Upper lobe of left lung (tissue), 4 donors: Measurements from ENCODE around the gene CFAP97.

Experiments
- CTCF ChIP-seq, 6 experiments: fragments of 450-650 bp in 4 of 6; fragments of 200-600 bp in 2 of 6; sonication (generic) in 2 of 6; IDR thresholded peaks; one replicate each; pipeline ENCODE4 v1.5.1; 2016 to 2019; ENCODE audit warnings: antibody characterized with exemption in 6 of 6
- EP300 ChIP-seq, 4 donors: sonication (generic); formaldehyde crosslinking; IDR thresholded peaks; one replicate each; pipeline ENCODE4 v1.5.1; 2017; ENCODE audit warnings: antibody characterized with exemption in 4 of 4, control low read depth in 2 of 4
- POLR2A ChIP-seq, 4 donors: fragments of 450-650 bp; IDR thresholded peaks; one replicate each; pipeline ENCODE4 v1.5.1; 2016 to 2017; ENCODE audit warnings: antibody characterized with exemption in 4 of 4, mild to moderate bottlenecking in 2 of 4

GRCh38 chr4:185120631-185120946, 83.2 kb downstream of the CFAP97 start:
- TF ChIP-seq POLR2A (IDR thresholded peaks at IDR 0.05), result no peak
- TF ChIP-seq CTCF (IDR thresholded peaks at IDR 0.05), result no peak
- no peak for TF ChIP-seq EP300 (IDR thresholded peaks at IDR 0.05)
